OCI-LY7 (cell line): ENCODE measurements around the gene NELL1. TPM values are rescaled to one million over a fixed set of nuclear protein-coding genes. Genes with fewer than 3 reads are reported as not detected.

Experiments
- BruUV-seq: library from RNA; stranded (reverse); fragments of 400-500 nt; replicated peaks from 2 replicates; lab custom pipeline; 2021; lab: Mats Ljungman, UMichigan
- CTCF ChIA-PET: fragments of 300-600 bp; sonication (Branson Sonifier 250); formaldehyde crosslinking; loops from one replicate; lab custom pipeline; 2022; ENCODE audit warnings: antibody characterized with exemption; ENCODE audit not compliant: unreplicated experiment; lab: Charles Lee
- POLR2A ChIA-PET: fragments of 300-600 bp; sonication (Branson Sonifier 250); formaldehyde crosslinking; loops from one replicate; lab custom pipeline; 2022; ENCODE audit warnings: antibody characterized with exemption; lab: Charles Lee
- DNase-seq: peaks from one replicate; pipeline ENCODE4 v3.0.0-alpha.2; 2015; ENCODE audit warnings: low spot score
- H2AFZ ChIP-seq: fragments of 200-600 bp; sonication (generic), shearing (Covaris generic); 2 replicates; pipeline ENCODE4 v1.6.1; 2014; ENCODE audit warnings: mild to moderate bottlenecking, antibody characterized with exemption, low read length, moderate library complexity
- H3K27ac ChIP-seq: fragments of 200-600 bp; sonication (generic); 2 replicates; pipeline ENCODE4 v1.5.1; 2014; ENCODE audit warnings: mixed run types, low read depth, mild to moderate bottlenecking, moderate library complexity, low read length, inconsistent platforms; ENCODE audit not compliant: poor library complexity, severe bottlenecking
- H3K36me3 ChIP-seq: fragments of 200-600 bp; sonication (generic); 2 replicates; pipeline ENCODE4 v1.6.1; 2014; ENCODE audit warnings: mild to moderate bottlenecking, antibody characterized with exemption, low read length, moderate library complexity, mixed read lengths; ENCODE audit not compliant: insufficient read depth
- H3K4me1 ChIP-seq: fragments of 200-600 bp; sonication (generic); 2 replicates; pipeline ENCODE4 v1.5.1; 2014; ENCODE audit warnings: mild to moderate bottlenecking, low read length; ENCODE audit not compliant: insufficient read depth, poor library complexity, severe bottlenecking
- H3K4me2 ChIP-seq: fragments of 200-600 bp; sonication (generic); 2 replicates; pipeline ENCODE4 v1.6.1; 2014; ENCODE audit warnings: mild to moderate bottlenecking, low read length
- H3K4me3 ChIP-seq: fragments of 200-600 bp; sonication (generic); 2 replicates; pipeline ENCODE4 v1.5.1; 2014; ENCODE audit warnings: mild to moderate bottlenecking, low read depth, low read length; ENCODE audit not compliant: poor library complexity, severe bottlenecking
- H3K79me2 ChIP-seq: fragments of 200-600 bp; sonication (generic); 2 replicates; pipeline ENCODE4 v1.6.1; 2016; ENCODE audit warnings: low read depth, mild to moderate bottlenecking, low read length, moderate library complexity, mixed read lengths; ENCODE audit not compliant: insufficient read depth
- H3K9me2 ChIP-seq: fragments of 200-600 bp; sonication (generic); 2 replicates; pipeline ENCODE4 v1.6.1; 2016; ENCODE audit warnings: mild to moderate bottlenecking, low read length, mixed read lengths; ENCODE audit not compliant: insufficient read depth
- H3K9me3 ChIP-seq: fragments of 200-600 bp; sonication (generic); 2 replicates; pipeline ENCODE4 v1.6.1; 2014; ENCODE audit warnings: mild to moderate bottlenecking, mixed run types, low read length, mixed read lengths
- H4K20me1 ChIP-seq: fragments of 200-600 bp; sonication (generic); 2 replicates; pipeline ENCODE4 v1.6.1; 2014; ENCODE audit warnings: mild to moderate bottlenecking, antibody characterized with exemption, low read length, moderate library complexity, mixed read lengths; ENCODE audit not compliant: insufficient read depth
- EZH2phosphoT487 ChIP-seq: fragments of 200-600 bp; sonication (generic); IDR thresholded peaks from 2 replicates; pipeline ENCODE4 v1.6.1; 2018; ENCODE audit warnings: low read depth, borderline replicate concordance, mild to moderate bottlenecking, mixed run types, antibody characterized with exemption, low read length, moderate library complexity, mixed read lengths
- intact Hi-C: fragments of 100-400 bp; cut with micrococcal nuclease; formaldehyde crosslinking; loops from one replicate; pipeline ENCODE4 v1.10.0; 2022; ENCODE audit not compliant: unreplicated experiment
- total RNA-seq, 2 experiments: library from RNA; depleted of rRNA in 1 of 2; stranded (reverse); fragments of >200 nt in 1 of 2; shearing (Covaris generic) in 1 of 2; gene quantifications; 2 replicates each; pipeline ENCODE4 v1.2.3, GENCODE V29; 2014 to 2022
- TF ChIP-seq, protein P1 (sequence below): fragments of 200-600 bp; sonication (generic); conservative IDR thresholded peaks from 2 replicates; pipeline ENCODE4 v1.5.1; 2014; ENCODE audit warnings: mild to moderate bottlenecking, antibody characterized with exemption, low read length, moderate library complexity, mixed read lengths

NELL1 gene
- total RNA-seq, 2 experiments from 2014 or later, result not detected

DNA sequence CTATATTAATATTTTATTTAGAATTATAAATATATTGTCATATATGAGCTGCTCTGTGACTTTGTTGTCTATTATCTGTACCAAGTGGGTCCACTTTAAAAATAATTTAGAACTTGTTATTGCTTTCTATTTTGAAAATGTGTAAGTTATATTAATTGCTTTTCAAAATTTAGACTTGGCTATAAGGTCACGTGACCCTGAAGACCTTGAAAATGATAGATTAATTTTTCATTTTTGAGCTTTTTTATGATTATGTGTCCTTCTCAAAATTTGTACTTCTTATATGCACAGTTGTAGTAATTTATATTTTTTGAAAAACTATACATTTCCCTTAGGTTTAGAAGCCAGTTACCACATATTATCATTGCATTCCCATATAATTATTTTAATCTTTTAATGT lies 826.5 kb downstream of the NELL1 start:
- H2AFZ ChIP-seq, result no peak overlapping the region
- DNase-seq, result no peak
- no peak overlapping the region for H3K27ac ChIP-seq
- no peaks in the 10 kb centered on the region for H3K79me2 ChIP-seq
- CTCF ChIA-PET, result no interaction called here
- intact Hi-C loops, result no loop called here
- H3K4me2 ChIP-seq, result no peak overlapping the region
- no peak overlapping the region for H3K4me3 ChIP-seq
- TF ChIP-seq EZH2phosphoT487, result no peak
- TF ChIP-seq, protein P1, sequence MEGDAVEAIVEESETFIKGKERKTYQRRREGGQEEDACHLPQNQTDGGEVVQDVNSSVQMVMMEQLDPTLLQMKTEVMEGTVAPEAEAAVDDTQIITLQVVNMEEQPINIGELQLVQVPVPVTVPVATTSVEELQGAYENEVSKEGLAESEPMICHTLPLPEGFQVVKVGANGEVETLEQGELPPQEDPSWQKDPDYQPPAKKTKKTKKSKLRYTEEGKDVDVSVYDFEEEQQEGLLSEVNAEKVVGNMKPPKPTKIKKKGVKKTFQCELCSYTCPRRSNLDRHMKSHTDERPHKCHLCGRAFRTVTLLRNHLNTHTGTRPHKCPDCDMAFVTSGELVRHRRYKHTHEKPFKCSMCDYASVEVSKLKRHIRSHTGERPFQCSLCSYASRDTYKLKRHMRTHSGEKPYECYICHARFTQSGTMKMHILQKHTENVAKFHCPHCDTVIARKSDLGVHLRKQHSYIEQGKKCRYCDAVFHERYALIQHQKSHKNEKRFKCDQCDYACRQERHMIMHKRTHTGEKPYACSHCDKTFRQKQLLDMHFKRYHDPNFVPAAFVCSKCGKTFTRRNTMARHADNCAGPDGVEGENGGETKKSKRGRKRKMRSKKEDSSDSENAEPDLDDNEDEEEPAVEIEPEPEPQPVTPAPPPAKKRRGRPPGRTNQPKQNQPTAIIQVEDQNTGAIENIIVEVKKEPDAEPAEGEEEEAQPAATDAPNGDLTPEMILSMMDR, result no peak
- POLR2A ChIA-PET, result no interaction called here
- no peaks in the 10 kb centered on the region for H3K4me1 ChIP-seq
- H3K9me2 ChIP-seq, result no peaks in the 10 kb centered on the region
- BruUV-seq, result no TSS peak
- no peaks in the 10 kb centered on the region for H4K20me1 ChIP-seq
- H3K9me3 ChIP-seq, result no peaks in the 10 kb centered on the region
- no peaks in the 10 kb centered on the region for H3K36me3 ChIP-seq

DNA sequence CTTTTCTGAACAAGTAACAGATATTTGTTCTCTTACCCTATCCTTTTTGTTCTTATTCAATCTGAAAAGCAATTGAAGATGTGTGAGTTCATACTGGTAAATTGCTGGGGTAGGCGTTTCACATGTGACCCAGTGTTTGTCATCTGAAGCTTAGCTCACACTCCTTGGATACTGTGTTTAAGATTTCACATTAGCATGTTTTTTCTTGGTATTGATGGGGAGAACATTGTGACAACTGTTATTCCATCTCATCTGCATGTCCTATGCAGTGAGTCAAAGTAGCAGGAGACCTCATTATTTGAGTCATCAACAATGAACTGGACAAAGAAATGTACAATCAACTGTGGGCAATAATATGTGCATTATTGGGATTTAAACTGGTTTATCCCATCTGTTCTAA lies 831.9 kb downstream of the NELL1 start:
- Histone ChIP-seq H3K4me3 (no peak overlapping the region), H3K36me3 (no peaks in the 10 kb centered on the region), H3K9me2 (no peaks in the 10 kb centered on the region), H3K9me3 (no peaks in the 10 kb centered on the region), H4K20me1 (no peaks in the 10 kb centered on the region), H3K4me1 (no peaks in the 10 kb centered on the region), H3K27ac (no peak overlapping the region), H3K79me2 (no peaks in the 10 kb centered on the region), H2AFZ (no peak overlapping the region), H3K4me2 (no peak overlapping the region)
- no TSS peak for BruUV-seq
- ChIA-PET POLR2A (no interaction called here), CTCF (no interaction called here)
- intact Hi-C loops, result no loop called here
- DNase-seq, result no peak
- TF ChIP-seq EZH2phosphoT487, result no peak
- TF ChIP-seq, protein P1, result no peak

DNA sequence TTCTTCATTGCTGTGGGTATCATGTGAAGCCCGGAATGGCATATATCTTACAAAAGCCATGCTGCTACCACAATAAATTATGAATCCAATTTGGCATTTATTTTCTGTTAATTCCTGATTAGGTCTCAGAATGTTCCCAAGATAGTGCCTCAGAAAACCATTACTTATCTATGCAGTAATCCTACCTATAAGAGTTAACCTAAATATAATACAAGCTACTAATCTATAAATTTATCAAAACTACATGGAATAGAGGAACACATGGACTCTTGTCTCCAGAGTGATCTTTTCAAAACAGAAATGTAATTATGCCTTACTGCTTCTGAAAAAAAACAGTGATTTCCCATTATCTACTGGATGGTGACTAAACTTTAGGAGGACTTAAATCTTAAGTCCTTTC lies 835.7 kb downstream of the NELL1 start:
- Histone ChIP-seq H2AFZ (no peak overlapping the region), H3K9me2 (no peaks in the 10 kb centered on the region), H3K36me3 (no peaks in the 10 kb centered on the region), H3K4me1 (no peaks in the 10 kb centered on the region), H3K4me2 (no peak overlapping the region), H4K20me1 (no peaks in the 10 kb centered on the region), H3K27ac (no peak overlapping the region), H3K4me3 (no peak overlapping the region), H3K79me2 (no peaks in the 10 kb centered on the region), H3K9me3 (no peaks in the 10 kb centered on the region)
- ChIA-PET POLR2A (no interaction called here), CTCF (no interaction called here)
- no peak for TF ChIP-seq EZH2phosphoT487
- TF ChIP-seq, protein P1, result no peak
- DNase-seq, result no peak
- no TSS peak for BruUV-seq
- intact Hi-C loops, result no loop called here
